ENCODE results near the gene LYAR.

LYAR gene

DNA sequence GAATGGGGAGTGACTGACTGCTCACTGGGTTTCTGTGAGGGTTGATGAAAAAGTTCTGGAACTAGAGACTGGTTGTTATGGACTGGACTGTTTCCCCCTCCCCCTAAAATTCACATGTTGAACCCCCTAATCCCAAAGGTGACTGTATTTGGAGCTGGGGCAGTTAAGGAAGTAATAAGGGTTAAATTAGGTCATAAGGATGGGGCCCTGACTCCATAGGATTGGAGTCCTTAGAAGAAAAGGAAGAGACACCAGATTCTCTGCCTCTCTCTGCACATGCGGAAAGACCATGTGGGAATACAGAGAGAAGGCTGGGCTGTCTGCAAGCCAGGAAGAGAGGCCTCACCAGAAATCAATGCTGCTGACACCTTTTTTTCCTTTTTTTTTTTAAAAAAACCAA, 38.3 kb upstream of the LYAR start:
- Histone ChIP-seq H3K9me2 (replicated peaks; ENCODE audit: insufficient read depth, low read length) (no peaks in the 10 kb centered on the region), H4K20me1 (ENCODE audit: insufficient read depth, low read length) (no peaks in the 10 kb centered on the region), H3F3A (ENCODE audit: insufficient read depth, low read length) (no peaks in the 10 kb centered on the region), H3K27ac (ENCODE audit: low read length) (no peak overlapping the region), H3K79me2 (ENCODE audit: low read length) (no peaks in the 10 kb centered on the region), H3K27me3 (replicated peaks; ENCODE audit: insufficient read depth, low read length) (no peaks in the 10 kb centered on the region), H3K4me1 (ENCODE audit: low read length) (no peaks in the 10 kb centered on the region), H3K9me3 (replicated peaks; ENCODE audit: insufficient read depth, low read length) (no peaks in the 10 kb centered on the region), H3K4me2 (ENCODE audit: low read depth, low read length) (no peak overlapping the region), H2AFZ (ENCODE audit: low read length) (no peak overlapping the region), H3K36me3 (replicated peaks; ENCODE audit: insufficient read depth, low read length) (no peaks in the 10 kb centered on the region), H3K9ac (ENCODE audit: low read length) (no peak overlapping the region), H3K4me3 (ENCODE audit: low read length) (no peak overlapping the region)
- DNase-seq: no peak
- TF ChIP-seq EZH2phosphoT487 (IDR thresholded peaks at IDR 0.05; ENCODE audit: low read length) (no peak), EZH2 (optimal IDR thresholded peaks at IDR 0.05; ENCODE audit: low read depth, low read length) (no peak), CTCF (IDR thresholded peaks at IDR 0.05; ENCODE audit: low read length) (no peak)

GRCh38 chr4:4327652-4328121, 37.7 kb upstream of the LYAR start:
- Histone ChIP-seq H3K27ac (ENCODE audit: low read length) (no peak overlapping the region), H3K27me3 (replicated peaks; ENCODE audit: insufficient read depth, low read length) (no peaks in the 10 kb centered on the region), H3K4me2 (ENCODE audit: low read depth, low read length) (no peak overlapping the region), H3K9me2 (replicated peaks; ENCODE audit: insufficient read depth, low read length) (no peaks in the 10 kb centered on the region), H2AFZ (ENCODE audit: low read length) (no peak overlapping the region), H3F3A (ENCODE audit: insufficient read depth, low read length) (no peaks in the 10 kb centered on the region), H4K20me1 (ENCODE audit: insufficient read depth, low read length) (no peaks in the 10 kb centered on the region), H3K79me2 (ENCODE audit: low read length) (no peaks in the 10 kb centered on the region), H3K9me3 (replicated peaks; ENCODE audit: insufficient read depth, low read length) (no peaks in the 10 kb centered on the region), H3K4me1 (ENCODE audit: low read length) (no peaks in the 10 kb centered on the region), H3K36me3 (replicated peaks; ENCODE audit: insufficient read depth, low read length) (no peaks in the 10 kb centered on the region), H3K9ac (ENCODE audit: low read length) (no peak overlapping the region), H3K4me3 (ENCODE audit: low read length) (no peak overlapping the region)
- TF ChIP-seq EZH2phosphoT487 (IDR thresholded peaks at IDR 0.05; ENCODE audit: low read length) (no peak), CTCF (IDR thresholded peaks at IDR 0.05; ENCODE audit: low read length) (0 out of 2 replicates have a peak, but pooled peaks have one; percentile 11), EZH2 (optimal IDR thresholded peaks at IDR 0.05; ENCODE audit: low read depth, low read length) (no peak)
- DNase-seq: no peak

- H3K4me1 ChIP-seq (ENCODE audit: low read length): no peaks in the 10 kb centered on the region
- H3K4me3 ChIP-seq (ENCODE audit: low read length): no peak overlapping the region
- no peak for DNase-seq
- no peaks in the 10 kb centered on the region for H3F3A ChIP-seq (ENCODE audit: insufficient read depth, low read length)
- no peaks in the 10 kb centered on the region for H3K36me3 ChIP-seq (replicated peaks; ENCODE audit: insufficient read depth, low read length)
- H3K79me2 ChIP-seq (ENCODE audit: low read length): no peaks in the 10 kb centered on the region
- H3K4me2 ChIP-seq (ENCODE audit: low read depth, low read length): no peak overlapping the region
- no peak overlapping the region for H3K9ac ChIP-seq (ENCODE audit: low read length)
- TF ChIP-seq EZH2phosphoT487 (IDR thresholded peaks at IDR 0.05; ENCODE audit: low read length) (no peak), EZH2 (optimal IDR thresholded peaks at IDR 0.05; ENCODE audit: low read depth, low read length) (no peak), CTCF (IDR thresholded peaks at IDR 0.05; ENCODE audit: low read length) (no peak)
- H3K27me3 ChIP-seq (replicated peaks; ENCODE audit: insufficient read depth, low read length): no peaks in the 10 kb centered on the region
- no peak overlapping the region for H3K27ac ChIP-seq (ENCODE audit: low read length)
- no peak overlapping the region for H2AFZ ChIP-seq (ENCODE audit: low read length)
- no peaks in the 10 kb centered on the region for H3K9me2 ChIP-seq (replicated peaks; ENCODE audit: insufficient read depth, low read length)
- H4K20me1 ChIP-seq (ENCODE audit: insufficient read depth, low read length): no peaks in the 10 kb centered on the region
- H3K9me3 ChIP-seq (replicated peaks; ENCODE audit: insufficient read depth, low read length): no peaks in the 10 kb centered on the region
Observed at GRCh38 chr4:4326166-4326565, 36.2 kb upstream of the LYAR start.

Measured in MM.1S (cell line).